GM21825 (cell line): ENCODE data around the gene SMPD3.

ENCODE experiments used
- ATAC-seq: cut with Tn5 transposase; IDR thresholded peaks from one replicate; pipeline ENCODE4 v1.9.1; 2021; ENCODE audit warnings: mild to moderate bottlenecking, moderate library complexity; ENCODE audit not compliant: unreplicated experiment

Gene SMPD3

GRCh38 chr16:68359398-68360191 lies 88.7 kb downstream of the SMPD3 start:
- no peak for ATAC-seq

GRCh38 chr16:68358951-68359350 lies 89.4 kb downstream of the SMPD3 start:
- no peak for ATAC-seq

GRCh38 chr16:68357923-68358322 lies 90.4 kb downstream of the SMPD3 start:
- no peak for ATAC-seq

- ATAC-seq: no peak
Observed at GRCh38 chr16:68357521-68357922, 90.8 kb downstream of the SMPD3 start.

GRCh38 chr16:68356919-68357286 lies 91.4 kb downstream of the SMPD3 start:
- no peak for ATAC-seq

GRCh38 chr16:68356249-68356918 lies 91.9 kb downstream of the SMPD3 start:
- ATAC-seq: peak; percentile 86

GRCh38 chr16:68355447-68356248 lies 92.7 kb downstream of the SMPD3 start:
- ATAC-seq: no peak

GRCh38 chr16:68354816-68355215 lies 93.5 kb downstream of the SMPD3 start:
- ATAC-seq: no peak

- no peak for ATAC-seq
Observed at GRCh38 chr16:68353366-68353765, 94.9 kb downstream of the SMPD3 start.

GRCh38 chr16:68351991-68352431 lies 96.3 kb downstream of the SMPD3 start:
- no peak for ATAC-seq

GRCh38 chr16:68351463-68351862 lies 96.8 kb downstream of the SMPD3 start:
- no peak for ATAC-seq

GRCh38 chr16:68350813-68351350 lies 97.4 kb downstream of the SMPD3 start:
- ATAC-seq: no peak

GRCh38 chr16:68349838-68350410 lies 98.4 kb downstream of the SMPD3 start:
- no peak for ATAC-seq

GRCh38 chr16:68348639-68349445 lies 99.5 kb downstream of the SMPD3 start:
- no peak for ATAC-seq

- no peak for ATAC-seq
Observed at GRCh38 chr16:68347605-68348004, 100.7 kb downstream of the SMPD3 start.

GRCh38 chr16:68346892-68347480 lies 101.3 kb downstream of the SMPD3 start:
- ATAC-seq: no peak

GRCh38 chr16:68345958-68346635 lies 102.2 kb downstream of the SMPD3 start:
- no peak for ATAC-seq

- ATAC-seq: no peak
Observed at GRCh38 chr16:68345351-68345810, 102.9 kb downstream of the SMPD3 start.

GRCh38 chr16:68344252-68344651 lies 104.1 kb downstream of the SMPD3 start:
- ATAC-seq: no peak
